Measurements from ENCODE around the gene IMPA2.

DNA sequence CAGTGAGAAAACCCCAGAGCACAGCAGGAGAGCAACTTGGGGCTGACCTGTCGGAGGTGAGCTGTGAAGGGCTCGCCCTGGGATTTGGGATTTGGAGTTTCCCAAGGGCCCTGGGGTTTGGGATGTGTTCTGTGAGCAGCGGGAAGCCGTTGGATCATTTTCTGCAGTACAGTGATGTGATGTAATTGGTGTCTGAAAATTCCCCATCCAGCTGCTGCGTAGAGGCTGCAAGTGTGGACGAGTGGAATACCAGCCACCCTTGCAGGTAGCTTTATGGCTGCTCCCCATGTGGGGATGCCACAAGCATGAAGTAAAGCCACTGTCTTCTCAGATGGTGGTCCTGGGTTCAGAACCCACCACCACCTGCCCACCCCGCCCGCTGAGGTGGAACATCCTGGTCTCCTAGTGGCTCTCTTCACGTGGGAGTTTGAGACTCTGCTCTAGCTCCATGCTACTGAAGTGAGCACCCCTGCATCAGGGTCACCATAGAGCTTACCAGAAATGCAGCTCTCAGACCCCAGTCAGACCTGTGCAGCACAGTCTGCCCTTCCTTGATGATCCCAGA lies 15.0 kb downstream of the IMPA2 start:
- TF ChIP-seq, protein P1, sequence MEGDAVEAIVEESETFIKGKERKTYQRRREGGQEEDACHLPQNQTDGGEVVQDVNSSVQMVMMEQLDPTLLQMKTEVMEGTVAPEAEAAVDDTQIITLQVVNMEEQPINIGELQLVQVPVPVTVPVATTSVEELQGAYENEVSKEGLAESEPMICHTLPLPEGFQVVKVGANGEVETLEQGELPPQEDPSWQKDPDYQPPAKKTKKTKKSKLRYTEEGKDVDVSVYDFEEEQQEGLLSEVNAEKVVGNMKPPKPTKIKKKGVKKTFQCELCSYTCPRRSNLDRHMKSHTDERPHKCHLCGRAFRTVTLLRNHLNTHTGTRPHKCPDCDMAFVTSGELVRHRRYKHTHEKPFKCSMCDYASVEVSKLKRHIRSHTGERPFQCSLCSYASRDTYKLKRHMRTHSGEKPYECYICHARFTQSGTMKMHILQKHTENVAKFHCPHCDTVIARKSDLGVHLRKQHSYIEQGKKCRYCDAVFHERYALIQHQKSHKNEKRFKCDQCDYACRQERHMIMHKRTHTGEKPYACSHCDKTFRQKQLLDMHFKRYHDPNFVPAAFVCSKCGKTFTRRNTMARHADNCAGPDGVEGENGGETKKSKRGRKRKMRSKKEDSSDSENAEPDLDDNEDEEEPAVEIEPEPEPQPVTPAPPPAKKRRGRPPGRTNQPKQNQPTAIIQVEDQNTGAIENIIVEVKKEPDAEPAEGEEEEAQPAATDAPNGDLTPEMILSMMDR (IDR thresholded peaks at IDR 0.05): no peak
- TF ChIP-seq POLR2A (IDR thresholded peaks at IDR 0.05): no peak
- TF ChIP-seq POLR2AphosphoS5 (IDR thresholded peaks at IDR 0.05): no peak
